Adrenal gland (tissue), 5 donors: ENCODE measurements around the gene SLC4A11.

Experiments
- CTCF ChIP-seq, 6 experiments: fragments of 450-650 bp in 4 of 6; fragments of 200-600 bp in 2 of 6; sonication (generic) in 1 of 6; IDR thresholded peaks; 1 replicate in 5 of 6; 2 replicates in 1 of 6; pipeline versions ENCODE4 v1.5.1 to v1.8.0; 2016 to 2021; ENCODE audit warnings: antibody characterized with exemption in 6 of 6, mild to moderate bottlenecking in 2 of 6, moderate library complexity in 1 of 6
- POLR2A ChIP-seq, 2 donors: fragments of 450-650 bp; IDR thresholded peaks; one replicate each; pipeline ENCODE4 v1.6.1; 2017; ENCODE audit warnings: antibody characterized with exemption in 2 of 2, mild to moderate bottlenecking in 2 of 2, moderate library complexity in 1 of 2
- donor health status: DM: no; HTN: no; CAD: no.

DNA sequence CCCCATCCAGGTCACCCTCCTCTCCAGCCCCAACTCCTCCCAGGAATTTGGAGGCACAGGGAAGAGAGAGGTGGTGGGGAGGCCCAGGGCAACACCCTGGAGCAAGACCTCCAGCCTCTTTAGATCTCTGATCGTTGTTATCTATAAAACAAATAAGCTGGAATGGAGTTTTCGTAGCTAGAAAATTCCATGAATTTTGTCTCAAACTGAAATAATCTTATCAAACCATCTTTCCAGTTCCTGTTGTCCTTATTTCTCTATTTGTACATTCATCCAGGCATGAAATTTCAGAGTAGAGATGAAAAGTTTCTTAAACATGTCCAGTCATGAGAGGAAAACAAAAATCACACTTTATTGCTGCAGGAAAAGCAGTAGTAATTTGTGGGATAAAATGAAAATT, 6.2 kb upstream of the SLC4A11 start:
- no peak for TF ChIP-seq POLR2A (IDR thresholded peaks at IDR 0.05)
- no peak for TF ChIP-seq CTCF (IDR thresholded peaks at IDR 0.05)
